Stimulated activated CD4-positive, alpha-beta T cell treated with anti-CD3 and anti-CD28 coated beads, TNF-alpha, amount 100 ng/mL, for 48 hours (primary cell): ENCODE data around the gene PTPRT.

ENCODE experiments used
- DNase-seq, 3 donors: peaks; one replicate each; pipeline ENCODE4 v3.0.0-alpha.2; 2020; ENCODE audit warnings: low read depth in 3 of 3

The PTPRT gene

DNA sequence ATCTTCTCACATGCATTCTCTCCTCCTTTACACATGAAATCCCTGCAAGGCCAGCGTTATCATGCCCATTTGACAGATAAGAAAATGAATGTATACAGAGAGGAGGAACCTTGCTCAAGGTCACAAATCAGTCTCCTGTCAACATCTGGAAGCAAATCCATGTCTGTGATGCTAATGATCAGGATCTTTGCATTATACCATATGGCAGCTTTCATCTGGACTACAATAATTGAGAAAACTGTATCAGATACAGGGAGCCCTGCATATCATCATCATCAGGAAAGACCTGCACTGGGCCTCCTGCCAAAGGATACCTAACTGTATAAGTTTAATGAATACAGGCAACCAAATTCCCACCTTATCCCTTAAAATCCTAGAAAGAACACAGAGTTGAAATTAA is 213.7 kb downstream of the PTPRT start:
- DNase-seq, result no peak

DNA sequence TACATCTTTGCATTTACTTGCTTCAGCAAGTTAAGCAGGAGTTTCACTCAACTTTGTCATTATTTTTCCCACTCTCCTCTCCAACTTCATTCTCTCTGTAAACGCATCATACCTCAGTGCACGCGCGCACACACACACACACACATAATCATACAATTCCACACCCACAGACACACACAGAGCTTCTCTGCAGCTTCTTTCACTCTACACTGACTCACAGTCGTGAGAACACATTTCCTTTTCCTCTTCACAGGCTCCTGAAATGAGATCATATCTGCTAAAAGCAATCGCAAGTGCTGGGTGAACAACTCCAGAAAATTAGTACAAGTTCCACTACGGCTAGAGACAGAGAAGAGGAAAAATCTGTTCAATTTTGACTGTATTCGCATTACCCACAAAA is 215.4 kb downstream of the PTPRT start:
- DNase-seq, result no peak

DNA sequence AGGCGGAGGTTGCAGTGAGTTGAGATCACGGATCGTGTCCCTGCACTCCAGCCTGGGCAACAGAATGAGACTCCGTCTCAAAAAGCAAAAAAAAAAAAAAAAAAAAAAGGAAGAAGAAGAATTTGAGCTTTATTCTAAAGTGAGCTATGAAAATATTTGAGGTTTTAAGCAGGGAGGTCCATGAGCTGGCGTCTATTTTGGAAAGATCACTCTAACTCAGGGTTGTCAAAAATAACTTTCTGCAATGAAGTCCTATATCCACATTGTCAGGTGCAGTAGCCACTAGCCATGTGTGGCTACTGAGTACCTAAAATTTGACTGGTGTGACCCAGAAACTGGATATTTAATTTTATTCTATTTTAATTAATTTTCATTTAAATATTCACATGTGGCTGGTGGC is 217.1 kb downstream of the PTPRT start:
- no peak for DNase-seq

DNA sequence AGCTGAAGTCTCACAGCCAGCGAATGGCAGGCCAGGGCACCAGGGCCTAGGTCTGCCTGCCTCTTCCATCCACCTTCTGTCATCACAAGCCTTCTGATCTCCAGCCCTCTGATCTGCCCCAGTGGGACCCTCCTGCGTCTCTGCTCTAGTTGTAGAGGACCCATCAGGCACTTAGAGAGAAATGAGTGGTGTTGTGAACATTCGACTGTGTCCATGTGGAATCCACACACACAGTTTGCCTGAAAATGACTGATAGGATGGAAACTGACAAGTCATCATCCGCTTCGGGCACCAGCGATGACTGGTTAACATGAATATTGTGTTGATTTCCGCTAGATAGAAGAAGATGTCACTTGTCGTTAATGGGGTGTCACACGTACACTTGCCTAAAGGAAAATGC is 221.0 kb downstream of the PTPRT start:
- DNase-seq, result no peak

DNA sequence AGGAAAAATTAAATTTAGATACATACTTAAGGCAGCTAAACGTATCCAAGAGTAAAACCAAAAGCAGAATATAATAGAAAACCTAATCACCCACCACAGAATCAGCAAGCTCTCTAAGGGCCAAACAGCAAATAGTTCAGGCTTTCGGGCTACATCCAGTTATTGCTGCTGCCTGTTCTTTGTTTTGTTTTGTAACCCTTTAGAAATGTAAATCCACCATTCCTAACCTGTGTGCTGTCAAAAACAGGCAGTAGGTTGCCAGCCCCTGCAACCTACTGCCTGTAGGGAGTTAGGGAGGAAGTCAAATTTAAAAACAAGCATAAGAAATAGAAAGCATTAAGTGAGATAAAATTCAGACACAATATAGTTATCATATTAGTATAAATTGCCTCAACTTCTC is 225.9 kb downstream of the PTPRT start:
- DNase-seq, result no peak

DNA sequence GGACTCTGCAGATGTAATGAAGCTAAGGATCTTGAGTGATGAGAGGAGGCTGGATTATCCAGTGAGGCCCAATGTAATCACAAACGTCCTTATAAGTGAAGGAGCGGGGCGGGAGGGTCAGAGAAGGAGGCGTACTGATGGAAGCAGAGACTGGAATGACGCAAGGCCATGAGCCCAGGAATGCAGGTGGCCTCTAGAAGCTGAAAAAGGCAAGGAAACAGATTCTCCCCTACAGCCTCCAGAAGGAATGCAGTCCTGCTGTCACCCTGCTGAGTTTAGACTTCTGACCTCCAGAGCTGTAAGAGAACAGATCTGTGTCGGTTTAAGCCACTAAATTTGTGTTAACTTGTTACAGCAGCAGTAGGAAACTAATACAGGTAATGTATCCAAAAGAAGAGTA is 227.9 kb downstream of the PTPRT start:
- DNase-seq, result no peak

DNA sequence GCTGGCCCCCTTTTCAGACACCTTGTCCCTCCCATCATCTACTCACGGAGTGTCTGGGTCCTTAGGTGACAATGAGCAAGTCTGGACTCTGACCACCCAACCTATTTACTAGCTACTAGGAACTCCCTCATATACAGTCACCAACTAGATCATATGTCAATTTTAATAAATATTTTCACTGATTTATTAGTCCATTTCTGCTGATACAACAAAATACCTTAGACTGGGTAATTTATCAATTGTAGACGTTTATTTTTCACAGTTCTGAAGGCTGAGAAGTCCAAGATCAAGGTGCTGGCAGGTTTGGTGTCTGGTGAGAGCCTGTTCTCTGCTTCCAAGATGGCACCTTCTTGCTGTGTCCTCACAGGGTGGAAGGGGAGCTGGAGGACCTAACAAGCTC is 229.7 kb downstream of the PTPRT start:
- DNase-seq, result no peak

DNA sequence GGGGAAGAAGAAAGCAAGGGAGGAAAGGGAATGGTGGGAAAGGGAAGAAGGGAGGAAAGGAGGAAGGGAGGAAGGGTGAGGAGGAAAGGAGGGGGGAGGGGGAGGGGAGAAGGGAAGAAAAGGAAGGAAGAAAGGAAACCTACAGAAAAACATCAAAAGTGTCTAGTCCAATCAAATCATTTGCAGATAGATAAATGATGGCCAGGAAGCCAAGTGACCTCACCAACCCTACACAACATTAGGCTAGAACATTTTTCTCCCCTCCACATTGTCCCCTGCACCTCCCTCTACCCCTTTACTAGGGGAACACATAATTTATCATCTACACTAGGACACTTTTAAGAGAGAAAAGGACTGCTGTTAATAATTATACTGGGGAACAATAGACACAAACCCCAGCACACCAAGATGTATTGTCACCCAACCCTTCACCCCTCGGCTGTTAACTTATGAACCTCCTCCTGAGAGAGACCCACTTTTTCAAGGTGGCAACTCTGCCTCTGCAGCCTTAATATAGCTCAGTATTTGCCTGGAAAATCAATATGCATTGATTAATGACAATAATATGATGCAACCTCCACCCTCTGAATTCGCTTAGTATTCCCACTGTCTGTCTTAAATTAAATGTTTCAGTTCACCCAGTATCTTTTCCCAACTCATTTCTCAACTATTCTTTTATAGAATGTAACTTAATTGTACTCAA is 231.2 kb downstream of the PTPRT start:
- no peak for DNase-seq

DNA sequence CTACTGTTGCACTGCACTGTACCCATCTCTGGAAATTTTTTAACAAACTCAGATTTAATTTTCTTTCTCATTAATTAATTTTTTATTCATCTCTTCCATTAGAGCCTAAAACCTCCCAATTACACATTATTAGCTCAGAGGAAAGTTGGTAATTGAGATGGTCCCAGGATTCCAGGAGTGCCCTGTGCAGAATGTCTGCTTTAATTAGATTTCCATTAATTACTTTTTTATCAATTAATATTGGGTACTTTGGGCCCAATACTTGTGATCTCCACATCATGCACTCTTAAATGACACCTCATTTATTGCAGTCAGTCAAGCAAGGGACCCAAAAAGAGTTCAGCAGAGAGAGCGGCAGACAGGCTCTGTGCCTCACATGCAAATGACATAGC is 232.0 kb downstream of the PTPRT start:
- no peak for DNase-seq

DNA sequence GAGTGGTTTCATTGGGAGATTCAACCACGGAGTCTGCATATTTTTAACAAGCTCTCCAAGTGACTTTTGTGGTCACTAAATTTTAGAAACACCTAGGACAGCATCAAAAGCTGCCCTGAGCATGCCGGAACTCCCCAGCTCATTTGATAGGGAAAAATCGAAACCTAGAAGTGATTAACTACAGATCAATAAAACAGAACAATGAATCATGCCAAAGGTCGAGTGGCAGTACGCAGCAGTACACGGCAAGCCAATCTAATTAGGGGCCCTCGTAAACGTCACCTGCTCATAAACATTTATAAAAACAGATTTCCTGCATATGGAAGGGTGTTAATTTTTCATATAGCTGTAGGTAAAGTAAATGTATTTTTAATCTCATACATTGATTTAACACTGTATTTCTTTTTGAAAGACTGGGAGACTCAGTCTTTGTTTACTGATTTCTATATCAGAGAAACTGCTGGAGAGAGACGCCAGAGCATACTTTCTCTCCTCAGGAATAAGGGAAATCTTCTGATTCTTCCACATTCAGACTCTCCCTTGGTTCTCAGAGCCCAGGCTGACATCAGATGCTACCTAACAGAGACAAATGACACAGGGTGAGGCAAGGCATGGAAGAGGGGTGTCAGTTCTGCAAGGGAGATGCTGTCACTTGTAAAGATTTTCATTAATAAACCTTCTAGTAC is 232.5 kb downstream of the PTPRT start:
- DNase-seq, result no peak

DNA sequence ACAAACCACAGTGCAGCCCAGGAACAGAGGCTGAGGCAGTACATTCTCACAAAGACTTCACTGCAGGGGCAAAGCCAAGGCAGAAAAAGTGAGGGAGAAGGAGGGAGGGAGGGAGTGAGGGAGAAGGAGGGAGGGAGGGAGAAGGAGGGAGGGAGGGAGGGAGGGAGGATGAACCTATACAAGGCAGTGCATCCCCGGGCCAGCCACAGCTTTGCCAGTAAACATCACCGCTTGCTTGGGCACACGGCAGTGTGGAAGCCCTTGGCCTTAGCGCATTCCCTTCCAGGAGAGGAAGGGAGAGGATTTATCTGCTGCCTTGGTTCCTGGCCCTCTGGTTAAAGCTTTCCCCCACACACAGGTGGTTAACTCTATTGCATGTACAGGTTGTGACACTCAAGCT is 234.0 kb downstream of the PTPRT start:
- no peak for DNase-seq

DNA sequence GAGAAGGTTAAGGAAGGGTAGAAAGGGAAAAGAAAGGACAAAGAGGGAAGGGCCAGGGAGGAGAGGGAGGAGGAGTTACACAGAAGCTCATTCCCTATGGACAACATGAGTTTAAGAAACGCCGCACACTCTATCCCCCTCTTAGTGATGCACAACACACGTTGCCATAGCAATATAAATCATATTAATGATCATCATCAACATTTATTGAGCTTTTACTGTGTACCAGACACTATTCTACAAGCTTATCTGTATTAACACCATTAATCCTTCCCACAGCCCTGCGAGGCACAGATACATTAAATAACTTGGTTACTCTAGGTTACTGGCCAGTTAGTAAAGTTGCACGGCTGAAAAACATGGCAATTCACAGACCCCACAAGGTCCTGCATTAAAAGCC is 234.8 kb downstream of the PTPRT start:
- DNase-seq, result no peak

DNA sequence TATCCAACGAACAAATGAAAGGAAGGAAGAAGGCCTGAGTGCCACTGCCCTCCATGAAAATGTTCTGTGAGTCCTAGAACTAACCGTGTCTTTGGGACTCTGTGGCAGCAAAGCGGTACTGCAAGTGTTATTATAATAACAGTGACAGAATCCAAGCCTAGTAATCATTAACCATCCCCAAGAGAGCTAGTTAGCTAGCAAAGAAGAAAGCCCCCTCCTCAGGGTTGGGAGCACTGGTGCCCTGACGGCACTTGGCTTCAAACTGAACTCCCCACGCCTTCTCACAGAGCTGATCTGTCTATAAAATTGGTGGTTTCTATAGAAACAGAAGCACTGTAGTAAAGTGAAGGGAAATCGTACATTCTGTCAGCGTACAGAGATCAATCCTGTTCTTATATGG is 239.8 kb downstream of the PTPRT start:
- no peak for DNase-seq

DNA sequence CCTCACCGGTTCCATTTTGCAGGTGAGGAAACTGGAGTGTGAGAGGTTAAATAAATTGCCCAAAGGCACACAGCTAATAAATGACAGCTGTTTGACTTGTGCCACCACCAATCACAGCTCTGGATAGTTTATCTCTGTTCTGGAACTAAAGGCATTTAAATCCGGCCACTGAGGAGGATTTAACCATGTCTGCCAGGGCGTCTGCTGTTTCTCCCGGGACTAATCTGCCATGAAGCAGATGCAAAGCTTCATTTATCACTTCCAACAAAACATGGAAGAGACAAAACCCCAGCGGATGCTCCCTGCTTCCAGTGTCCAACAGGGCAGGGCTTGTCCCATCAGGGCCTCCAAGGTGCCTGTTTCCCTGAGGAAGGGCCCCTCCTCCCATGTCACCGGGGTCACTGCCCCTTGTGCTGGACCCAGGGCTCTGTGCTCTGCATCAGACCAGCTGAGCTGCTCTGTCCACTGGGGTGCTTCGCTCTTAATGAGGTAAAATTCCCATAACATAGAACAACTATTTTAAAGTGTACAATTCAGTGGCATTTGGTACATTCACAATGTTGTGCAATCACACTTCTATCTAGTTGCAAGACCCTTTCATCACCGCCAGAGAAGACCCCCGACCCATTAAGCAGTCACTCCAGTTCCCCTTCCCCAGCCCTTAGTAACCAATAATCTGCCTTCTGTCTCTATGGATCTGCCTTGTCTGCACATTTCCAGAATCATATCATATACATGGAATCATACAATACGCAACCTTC is 244.3 kb downstream of the PTPRT start:
- no peak for DNase-seq

DNA sequence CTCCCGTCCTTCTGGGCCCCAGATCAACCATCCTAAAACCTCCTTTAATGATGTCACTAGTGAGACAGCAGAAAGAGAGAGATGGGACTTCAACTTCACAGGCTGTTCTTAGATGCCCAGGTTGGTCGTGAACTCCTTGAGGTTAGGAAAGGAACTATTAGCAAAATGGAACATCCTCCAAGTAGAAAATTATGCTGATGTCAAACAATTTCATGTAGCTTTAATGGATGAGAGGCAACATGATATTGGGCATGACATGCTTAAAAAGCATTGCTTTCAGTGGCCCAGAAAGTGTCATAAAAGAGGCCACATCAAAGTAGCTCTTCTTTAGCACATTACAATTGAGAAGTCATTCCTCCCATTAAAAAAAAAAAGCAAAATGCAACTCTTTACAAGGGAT is 248.1 kb downstream of the PTPRT start:
- no peak for DNase-seq

DNA sequence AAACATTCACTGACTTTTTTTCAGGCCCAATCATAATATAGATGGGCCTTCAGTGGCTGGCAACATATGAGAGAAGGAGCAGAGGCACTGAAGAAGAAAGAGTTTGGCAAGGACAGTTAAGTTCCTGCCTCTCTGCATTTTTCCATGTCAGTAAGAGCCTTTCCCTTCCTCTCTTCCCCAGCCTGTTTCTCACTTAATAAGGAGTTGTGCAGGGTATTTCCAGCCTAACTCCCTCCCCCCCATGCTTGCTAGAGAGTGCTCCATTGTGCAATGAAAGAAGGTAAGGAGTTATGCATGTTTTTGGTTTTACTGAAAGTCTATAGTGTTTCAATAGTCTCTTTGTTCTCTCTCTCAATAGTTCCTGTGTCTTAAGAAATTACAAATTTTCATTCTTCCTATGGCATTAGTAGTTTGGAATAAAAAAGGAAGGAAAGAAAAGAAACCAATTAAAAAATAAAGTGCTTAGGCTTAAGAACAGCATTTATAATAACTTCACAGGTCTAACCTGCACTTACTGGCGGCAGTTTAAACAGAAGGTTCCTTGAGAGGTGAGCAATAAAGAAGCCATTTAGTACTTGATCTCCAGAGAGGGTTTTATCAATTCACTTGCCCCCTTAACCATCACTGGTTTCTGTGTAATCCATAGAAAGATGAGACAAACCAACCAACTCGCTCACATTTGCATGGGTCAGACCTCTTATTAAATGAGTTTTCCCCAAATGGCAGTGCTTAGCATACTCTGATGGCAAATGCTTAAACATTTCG is 251.1 kb downstream of the PTPRT start:
- DNase-seq, result no peak

DNA sequence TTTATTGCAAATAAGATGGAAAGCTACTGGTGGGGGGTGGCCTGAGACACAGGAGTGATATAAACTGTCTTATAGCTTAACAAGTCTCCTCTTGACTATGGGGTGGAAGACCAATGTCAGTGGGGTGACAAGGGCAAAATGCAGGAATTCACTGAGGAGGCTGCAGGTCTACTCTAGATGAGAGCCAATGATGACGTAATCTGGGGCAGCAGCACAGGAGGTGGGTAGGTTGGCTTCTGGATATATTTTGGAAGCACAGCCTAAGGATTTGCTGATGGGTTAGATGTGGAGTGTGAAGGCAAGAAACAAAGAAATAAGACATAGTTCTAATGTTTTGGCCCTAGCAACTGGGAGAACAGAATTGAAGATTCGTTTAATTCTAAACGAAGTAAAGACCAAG is 253.2 kb downstream of the PTPRT start:
- no peak for DNase-seq

DNA sequence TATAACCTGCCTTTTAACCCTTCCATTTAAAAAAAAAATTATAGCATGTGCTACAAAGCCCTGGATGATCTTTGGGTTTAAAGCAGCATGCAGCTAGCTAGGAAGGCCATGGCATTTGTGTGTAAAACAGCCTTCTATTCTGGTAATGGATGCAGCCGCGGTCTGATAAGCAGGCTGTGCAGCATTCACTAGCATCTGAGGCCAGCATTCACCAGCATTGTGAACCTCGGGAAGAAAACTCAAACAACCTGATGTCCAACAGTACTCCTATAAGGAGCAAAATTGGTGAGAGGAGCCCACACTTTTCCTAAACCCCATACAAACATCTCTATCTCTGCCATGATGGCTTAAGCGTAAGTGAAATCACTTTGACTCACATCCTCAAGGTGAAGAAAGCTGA is 265.5 kb downstream of the PTPRT start:
- DNase-seq, result no peak

DNA sequence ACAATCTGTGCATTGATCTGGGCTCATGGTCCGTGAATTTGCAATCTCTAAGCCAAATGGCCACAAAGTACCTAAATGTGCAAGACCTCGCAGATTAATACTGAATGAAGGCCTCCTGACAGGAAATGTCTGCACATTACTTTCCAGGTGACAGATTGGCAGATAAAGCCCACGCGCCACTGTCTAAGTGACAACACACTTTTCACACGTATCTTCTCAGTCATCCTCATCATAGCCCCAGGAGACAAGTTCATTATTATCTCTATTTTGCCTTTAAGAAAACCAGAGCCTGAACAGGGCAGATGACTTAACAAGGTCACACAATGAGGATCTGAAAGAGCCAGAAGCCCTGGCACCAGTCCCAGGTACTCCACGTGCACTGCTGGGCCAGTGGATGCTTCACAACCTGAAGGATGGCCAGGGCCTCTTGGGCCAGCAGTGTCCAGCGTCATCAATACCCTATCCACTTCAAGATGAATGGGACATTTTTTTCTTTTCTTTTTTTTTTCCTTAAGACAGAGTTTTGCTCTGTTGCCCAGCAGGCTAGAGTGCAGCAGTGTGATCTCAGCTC is 266.3 kb downstream of the PTPRT start:
- DNase-seq, result no peak

DNA sequence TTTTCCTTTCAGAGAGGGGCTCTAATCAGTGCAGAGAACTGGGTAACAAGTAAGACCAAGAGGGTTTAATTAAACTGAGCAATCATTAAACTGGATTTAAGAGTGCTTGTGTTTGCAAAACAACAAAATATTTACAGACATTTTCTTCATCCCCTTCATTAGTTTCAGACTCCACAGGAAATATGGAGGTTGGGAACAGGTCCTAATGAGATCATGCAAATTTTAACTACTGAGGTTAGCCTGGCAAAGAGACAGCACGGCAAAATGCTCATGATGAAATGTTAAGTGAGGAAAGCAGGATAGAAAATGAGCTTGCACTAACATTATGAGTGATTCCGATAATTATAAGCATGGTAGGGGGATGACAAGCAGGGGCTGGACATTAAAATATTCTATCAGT is 268.9 kb downstream of the PTPRT start:
- no peak for DNase-seq

DNA sequence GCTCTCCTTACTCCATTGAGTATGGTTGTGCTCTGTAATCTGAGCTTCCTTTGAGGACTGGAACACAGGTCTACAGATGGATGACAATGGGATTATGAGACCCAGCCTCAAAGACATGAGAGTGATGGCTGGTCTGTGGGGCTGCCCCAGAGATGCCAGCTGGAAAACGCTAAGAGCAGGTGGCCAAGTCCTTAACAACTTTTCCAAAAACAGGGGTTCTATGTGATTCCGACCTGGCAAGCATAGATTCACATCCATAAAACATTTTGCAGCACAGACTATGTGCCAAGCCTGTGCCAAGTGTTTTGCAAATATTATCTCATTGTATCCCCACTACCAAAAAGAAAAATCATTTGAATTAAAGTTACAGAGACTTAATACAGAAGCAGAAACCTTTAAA is 270.4 kb downstream of the PTPRT start:
- no peak for DNase-seq

DNA sequence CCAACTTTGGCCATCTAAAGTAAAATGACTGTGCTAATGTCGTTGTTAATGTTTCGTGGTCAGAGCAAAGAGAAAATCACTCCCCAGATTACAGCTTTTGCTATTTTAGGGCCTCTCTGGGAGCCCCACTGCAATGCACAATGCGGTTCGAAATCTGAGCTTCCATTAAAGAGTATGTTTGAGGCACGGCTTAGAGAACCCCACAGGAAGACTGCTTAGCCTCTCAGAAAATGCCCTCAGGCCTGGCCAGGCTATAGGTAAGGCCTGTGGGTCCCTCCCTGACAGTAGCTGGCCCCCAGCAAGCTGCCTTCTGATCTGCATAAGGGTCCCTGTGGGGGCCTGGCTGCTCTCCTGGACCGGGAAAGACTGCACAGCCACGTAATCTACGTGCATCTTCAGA is 274.6 kb downstream of the PTPRT start:
- no peak for DNase-seq
